MCF 10A (cell line): ENCODE results near the gene RAI14. TPM values are rescaled to one million over a fixed set of nuclear protein-coding genes. Genes with fewer than 3 reads are reported as not detected.

Experiments
- BruUV-seq: library from RNA; stranded (reverse); fragments of 400-500 nt; replicated peaks from 2 replicates; lab custom pipeline; 2021; lab: Mats Ljungman, UMichigan
- CTCF ChIA-PET: fragments of 300-600 bp; sonication (Branson Sonifier 250); formaldehyde crosslinking; extraction: SDS; loops from one replicate; lab custom pipeline; 2021; ENCODE audit warnings: antibody characterized with exemption, inconsistent platforms; lab: Yijun Ruan, JAX
- POLR2A ChIA-PET: fragments of 300-600, 350-650 bp; sonication (Branson Sonifier 250); formaldehyde crosslinking; extraction: SDS; loops from one replicate; lab custom pipeline; 2020; ENCODE audit warnings: antibody characterized with exemption, inconsistent platforms; lab: Yijun Ruan, JAX
- DNase-seq: peaks from one replicate; pipeline ENCODE4 v3.0.0-alpha.2; 2018; ENCODE audit not compliant: unreplicated experiment
- H3K27ac Mint-ChIP-seq: one replicate; pipeline ENCODE4 v1.8.0; 2022; ENCODE audit warnings: mild to moderate bottlenecking, low read depth, mixed read lengths; ENCODE audit not compliant: unreplicated experiment
- H3K27me3 Mint-ChIP-seq: one replicate; pipeline ENCODE4 v1.8.0; 2022; ENCODE audit warnings: mixed read lengths; ENCODE audit not compliant: insufficient read depth, unreplicated experiment
- H3K36me3 Mint-ChIP-seq: one replicate; pipeline ENCODE4 v1.8.0; 2022; ENCODE audit warnings: mild to moderate bottlenecking, moderate library complexity, mixed read lengths; ENCODE audit not compliant: insufficient read depth, unreplicated experiment
- H3K4me1 Mint-ChIP-seq: one replicate; pipeline ENCODE4 v1.8.0; 2022; ENCODE audit warnings: mixed read lengths; ENCODE audit not compliant: insufficient read depth, unreplicated experiment
- H3K4me3 Mint-ChIP-seq: one replicate; pipeline ENCODE4 v1.8.0; 2022; ENCODE audit warnings: mild to moderate bottlenecking, moderate library complexity, mixed read lengths; ENCODE audit not compliant: unreplicated experiment
- H3K9me3 Mint-ChIP-seq: one replicate; pipeline ENCODE4 v1.8.0; 2022; ENCODE audit warnings: mixed read lengths; ENCODE audit not compliant: unreplicated experiment
- CTCF ChIP-seq: fragments of 200-600 bp; IDR thresholded peaks from one replicate; pipeline ENCODE4 v1.8.0; 2022; ENCODE audit warnings: antibody characterized with exemption, mild to moderate bottlenecking; ENCODE audit not compliant: unreplicated experiment
- intact Hi-C: fragments of 100-400 bp; cut with micrococcal nuclease; formaldehyde crosslinking; loops from 2 replicates; pipeline ENCODE4 v1.14.1; 2022
- total RNA-seq: library from RNA; stranded (reverse); gene quantifications from 2 replicates; pipeline ENCODE4 v1.2.3, GENCODE V29; 2022

Gene RAI14
- total RNA-seq, 1 experiment from 2014 or later = 47.6 TPM

GRCh38 chr5:34765662-34766061 is 109.5 kb downstream of the RAI14 start:
- peaks cover 20% of the 10 kb centered on the region for H3K36me3 Mint-ChIP-seq
- no peaks in the 10 kb centered on the region for H3K4me1 Mint-ChIP-seq
- no peaks in the 10 kb centered on the region for H3K9me3 Mint-ChIP-seq
- ChIA-PET CTCF (no interaction called here), POLR2A (no interaction called here)
- TF ChIP-seq CTCF = no peak
- no peak for DNase-seq
- H3K4me3 Mint-ChIP-seq = no peak overlapping the region
- intact Hi-C loops = no loop called here
- no TSS peak for BruUV-seq
- H3K27me3 Mint-ChIP-seq = no peaks in the 10 kb centered on the region
- no peak overlapping the region for H3K27ac Mint-ChIP-seq

- Mint-ChIP-seq H3K27ac (no peak overlapping the region), H3K27me3 (no peaks in the 10 kb centered on the region), H3K36me3 (peaks cover 8% of the 10 kb centered on the region), H3K4me3 (no peak overlapping the region), H3K9me3 (no peaks in the 10 kb centered on the region), H3K4me1 (no peaks in the 10 kb centered on the region)
- ChIA-PET CTCF (no interaction called here), POLR2A (no interaction called here)
- no TSS peak for BruUV-seq
- TF ChIP-seq CTCF = no peak
- intact Hi-C loops = no loop called here
- DNase-seq = no peak
Measured at GRCh38 chr5:34767180-34767579, 111.1 kb downstream of the RAI14 start.

GRCh38 chr5:34770486-34770885 is 114.4 kb downstream of the RAI14 start:
- H3K9me3 Mint-ChIP-seq = peaks cover 9% of the 10 kb centered on the region
- POLR2A ChIA-PET = no interaction called here
- no peak overlapping the region for H3K4me3 Mint-ChIP-seq
- no peak for TF ChIP-seq CTCF
- intact Hi-C loops = no loop called here
- DNase-seq = no peak
- peaks cover 5% of the 10 kb centered on the region for H3K36me3 Mint-ChIP-seq
- H3K27me3 Mint-ChIP-seq = no peaks in the 10 kb centered on the region
- BruUV-seq = no TSS peak
- H3K27ac Mint-ChIP-seq = no peak overlapping the region
- H3K4me1 Mint-ChIP-seq = no peaks in the 10 kb centered on the region
- CTCF ChIA-PET = interaction anchor here (0.7 kb wide), 1 partner anchor 12 kb away, joined by 6 read pairs; no protein-coding TSS in a partner anchor

- CTCF ChIA-PET = no interaction called here
- H3K27ac Mint-ChIP-seq = no peak overlapping the region
- DNase-seq = no peak
- H3K4me1 Mint-ChIP-seq = no peaks in the 10 kb centered on the region
- no TSS peak for BruUV-seq
- H3K27me3 Mint-ChIP-seq = no peaks in the 10 kb centered on the region
- H3K36me3 Mint-ChIP-seq = peaks cover 5% of the 10 kb centered on the region
- POLR2A ChIA-PET = no interaction called here
- intact Hi-C loops = no loop called here
- H3K4me3 Mint-ChIP-seq = no peak overlapping the region
- peaks cover 9% of the 10 kb centered on the region for H3K9me3 Mint-ChIP-seq
- no peak for TF ChIP-seq CTCF
Measured at GRCh38 chr5:34771076-34771475, 114.9 kb downstream of the RAI14 start.
